OCI-LY7 (cell line): ENCODE measurements around the gene ZNF763. TPM values are rescaled to one million over a fixed set of nuclear protein-coding genes. Genes with fewer than 3 reads are reported as not detected.
A peak's percentile ranks its signal among the peaks of the same experiment; 100 is the strongest.

Experiments used
- BruUV-seq: library from RNA; stranded (reverse); fragments of 400-500 nt; replicated peaks from 2 replicates; lab custom pipeline; 2021; lab: Mats Ljungman, UMichigan
- CTCF ChIA-PET: fragments of 300-600 bp; sonication (Branson Sonifier 250); formaldehyde crosslinking; loops from one replicate; lab custom pipeline; 2022; ENCODE audit warnings: antibody characterized with exemption; ENCODE audit not compliant: unreplicated experiment; lab: Charles Lee
- POLR2A ChIA-PET: fragments of 300-600 bp; sonication (Branson Sonifier 250); formaldehyde crosslinking; loops from one replicate; lab custom pipeline; 2022; ENCODE audit warnings: antibody characterized with exemption; lab: Charles Lee
- DNase-seq: peaks from one replicate; pipeline ENCODE4 v3.0.0-alpha.2; 2015; ENCODE audit warnings: low spot score
- H2AFZ ChIP-seq: fragments of 200-600 bp; sonication (generic), shearing (Covaris generic); 2 replicates; pipeline ENCODE4 v1.6.1; 2014; ENCODE audit warnings: mild to moderate bottlenecking, antibody characterized with exemption, low read length, moderate library complexity
- H3K27ac ChIP-seq: fragments of 200-600 bp; sonication (generic); 2 replicates; pipeline ENCODE4 v1.5.1; 2014; ENCODE audit warnings: mixed run types, low read depth, mild to moderate bottlenecking, moderate library complexity, low read length, inconsistent platforms; ENCODE audit not compliant: poor library complexity, severe bottlenecking
- H3K36me3 ChIP-seq: fragments of 200-600 bp; sonication (generic); 2 replicates; pipeline ENCODE4 v1.6.1; 2014; ENCODE audit warnings: mild to moderate bottlenecking, antibody characterized with exemption, low read length, moderate library complexity, mixed read lengths; ENCODE audit not compliant: insufficient read depth
- H3K4me1 ChIP-seq: fragments of 200-600 bp; sonication (generic); 2 replicates; pipeline ENCODE4 v1.5.1; 2014; ENCODE audit warnings: mild to moderate bottlenecking, low read length; ENCODE audit not compliant: insufficient read depth, poor library complexity, severe bottlenecking
- H3K4me2 ChIP-seq: fragments of 200-600 bp; sonication (generic); 2 replicates; pipeline ENCODE4 v1.6.1; 2014; ENCODE audit warnings: mild to moderate bottlenecking, low read length
- H3K4me3 ChIP-seq: fragments of 200-600 bp; sonication (generic); 2 replicates; pipeline ENCODE4 v1.5.1; 2014; ENCODE audit warnings: mild to moderate bottlenecking, low read depth, low read length; ENCODE audit not compliant: poor library complexity, severe bottlenecking
- H3K79me2 ChIP-seq: fragments of 200-600 bp; sonication (generic); 2 replicates; pipeline ENCODE4 v1.6.1; 2016; ENCODE audit warnings: low read depth, mild to moderate bottlenecking, low read length, moderate library complexity, mixed read lengths; ENCODE audit not compliant: insufficient read depth
- H3K9me2 ChIP-seq: fragments of 200-600 bp; sonication (generic); 2 replicates; pipeline ENCODE4 v1.6.1; 2016; ENCODE audit warnings: mild to moderate bottlenecking, low read length, mixed read lengths; ENCODE audit not compliant: insufficient read depth
- H3K9me3 ChIP-seq: fragments of 200-600 bp; sonication (generic); 2 replicates; pipeline ENCODE4 v1.6.1; 2014; ENCODE audit warnings: mild to moderate bottlenecking, mixed run types, low read length, mixed read lengths
- H4K20me1 ChIP-seq: fragments of 200-600 bp; sonication (generic); 2 replicates; pipeline ENCODE4 v1.6.1; 2014; ENCODE audit warnings: mild to moderate bottlenecking, antibody characterized with exemption, low read length, moderate library complexity, mixed read lengths; ENCODE audit not compliant: insufficient read depth
- EZH2phosphoT487 ChIP-seq: fragments of 200-600 bp; sonication (generic); IDR thresholded peaks from 2 replicates; pipeline ENCODE4 v1.6.1; 2018; ENCODE audit warnings: low read depth, borderline replicate concordance, mild to moderate bottlenecking, mixed run types, antibody characterized with exemption, low read length, moderate library complexity, mixed read lengths
- intact Hi-C: fragments of 100-400 bp; cut with micrococcal nuclease; formaldehyde crosslinking; loops from one replicate; pipeline ENCODE4 v1.10.0; 2022; ENCODE audit not compliant: unreplicated experiment
- total RNA-seq, 2 experiments: library from RNA; depleted of rRNA in 1 of 2; stranded (reverse); fragments of >200 nt in 1 of 2; shearing (Covaris generic) in 1 of 2; gene quantifications; 2 replicates each; pipeline ENCODE4 v1.2.3, GENCODE V29; 2014 to 2022
- TF ChIP-seq, protein P1 (sequence below): fragments of 200-600 bp; sonication (generic); conservative IDR thresholded peaks from 2 replicates; pipeline ENCODE4 v1.5.1; 2014; ENCODE audit warnings: mild to moderate bottlenecking, antibody characterized with exemption, low read length, moderate library complexity, mixed read lengths

Gene ZNF763
- total RNA-seq, 2 experiments from 2014 or later: 2.7 to 6.2 TPM

GRCh38 chr19:11982526-11982925, 17.7 kb downstream of the ZNF763 start:
- H3K4me1 ChIP-seq: peaks cover 50% of the 10 kb centered on the region
- peak overlapping the region; percentile 89 for H3K27ac ChIP-seq
- DNase-seq: no peak
- H3K9me3 ChIP-seq: peaks cover 56% of the 10 kb centered on the region
- H4K20me1 ChIP-seq: no peaks in the 10 kb centered on the region
- POLR2A ChIA-PET: interaction anchor here (0.6 kb wide), 1 partner anchor 1677 kb away, joined by 6 read pairs; no protein-coding TSS in a partner anchor
- BruUV-seq: no TSS peak
- CTCF ChIA-PET: no interaction called here
- peaks cover 42% of the 10 kb centered on the region for H3K36me3 ChIP-seq
- intact Hi-C loops: no loop called here
- H3K4me2 ChIP-seq: peak overlapping the region; percentile 66; the same call in 1 of the 2 replicates
- no peak overlapping the region for H3K4me3 ChIP-seq
- peaks cover under 1% of the 10 kb centered on the region; the same call in 1 of the 2 replicates for H3K79me2 ChIP-seq
- H3K9me2 ChIP-seq: no peaks in the 10 kb centered on the region
- TF ChIP-seq, protein P1, sequence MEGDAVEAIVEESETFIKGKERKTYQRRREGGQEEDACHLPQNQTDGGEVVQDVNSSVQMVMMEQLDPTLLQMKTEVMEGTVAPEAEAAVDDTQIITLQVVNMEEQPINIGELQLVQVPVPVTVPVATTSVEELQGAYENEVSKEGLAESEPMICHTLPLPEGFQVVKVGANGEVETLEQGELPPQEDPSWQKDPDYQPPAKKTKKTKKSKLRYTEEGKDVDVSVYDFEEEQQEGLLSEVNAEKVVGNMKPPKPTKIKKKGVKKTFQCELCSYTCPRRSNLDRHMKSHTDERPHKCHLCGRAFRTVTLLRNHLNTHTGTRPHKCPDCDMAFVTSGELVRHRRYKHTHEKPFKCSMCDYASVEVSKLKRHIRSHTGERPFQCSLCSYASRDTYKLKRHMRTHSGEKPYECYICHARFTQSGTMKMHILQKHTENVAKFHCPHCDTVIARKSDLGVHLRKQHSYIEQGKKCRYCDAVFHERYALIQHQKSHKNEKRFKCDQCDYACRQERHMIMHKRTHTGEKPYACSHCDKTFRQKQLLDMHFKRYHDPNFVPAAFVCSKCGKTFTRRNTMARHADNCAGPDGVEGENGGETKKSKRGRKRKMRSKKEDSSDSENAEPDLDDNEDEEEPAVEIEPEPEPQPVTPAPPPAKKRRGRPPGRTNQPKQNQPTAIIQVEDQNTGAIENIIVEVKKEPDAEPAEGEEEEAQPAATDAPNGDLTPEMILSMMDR: no peak
- TF ChIP-seq EZH2phosphoT487: no peak
- no peak overlapping the region for H2AFZ ChIP-seq

DNA sequence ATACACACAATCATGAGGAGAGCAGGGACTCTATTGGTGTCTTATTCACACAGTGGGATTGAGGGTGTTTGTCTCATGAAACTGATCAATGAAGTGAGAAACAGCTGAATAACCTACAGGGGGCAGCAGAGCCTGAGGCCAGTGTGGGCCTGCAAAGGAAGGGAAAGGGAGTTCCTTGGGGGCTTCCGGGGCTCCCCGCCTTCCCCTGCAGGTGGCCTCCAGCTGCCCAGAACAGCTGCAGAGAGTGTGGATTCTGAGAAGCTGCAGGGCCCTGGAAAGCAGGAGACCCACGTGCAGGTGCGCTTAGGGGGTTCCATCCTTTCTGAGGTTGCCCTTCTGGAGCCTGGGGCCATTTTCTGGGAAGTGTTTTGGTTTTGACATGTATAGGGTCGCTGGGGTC, 20.1 kb downstream of the ZNF763 start:
- Histone ChIP-seq H4K20me1 (peaks cover 5% of the 10 kb centered on the region; the same call in 1 of the 2 replicates), H3K4me3 (peak overlapping the region; percentile 10), H3K9me3 (peaks cover 32% of the 10 kb centered on the region), H3K79me2 (peaks cover 21% of the 10 kb centered on the region), H3K27ac (peak overlapping the region; percentile 53), H3K4me1 (peaks cover 54% of the 10 kb centered on the region), H3K9me2 (no peaks in the 10 kb centered on the region), H3K4me2 (peak overlapping the region; percentile 55), H3K36me3 (peaks cover 25% of the 10 kb centered on the region), H2AFZ (no peak overlapping the region)
- no TSS peak for BruUV-seq
- ChIA-PET POLR2A (interaction anchor here (0.6 to 0.7 kb wide), 2 partner anchors 61 to 147 kb away, joined by 3 read pairs; no protein-coding TSS in a partner anchor), CTCF (interaction anchor here (0.6 to 0.7 kb wide), 2 partner anchors 18 to 20 kb away, joined by 4 to 7 read pairs; partner anchors contain the start of gene ZNF763)
- DNase-seq: peak; percentile 88
- TF ChIP-seq, protein P1: peak; percentile 92
- TF ChIP-seq EZH2phosphoT487: no peak
- intact Hi-C loops: loop anchor here (5.0 kb wide), 1 partner anchor 172 kb away; the partner anchor contains the start of gene ZNF625

DNA sequence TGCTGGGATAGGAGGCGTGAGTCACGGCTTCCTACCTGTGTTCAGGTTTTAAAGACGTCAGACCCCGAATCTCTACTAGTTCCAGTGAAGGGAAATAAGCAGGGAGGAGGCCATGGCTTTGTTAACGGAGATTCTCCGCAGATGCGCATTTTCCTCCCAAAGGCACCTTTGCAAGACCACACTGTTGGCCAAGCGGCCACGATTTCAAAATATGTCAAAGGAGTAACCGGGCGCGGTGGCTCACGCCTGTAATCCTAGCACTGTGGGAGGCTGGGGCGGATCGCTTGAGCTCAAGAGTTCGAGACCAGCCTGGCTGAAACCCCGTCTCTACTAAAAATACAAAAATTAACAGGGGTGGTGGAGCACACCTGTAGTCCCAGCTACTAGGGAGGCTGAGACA, 21.9 kb downstream of the ZNF763 start:
- Histone ChIP-seq H3K36me3 (peaks cover 20% of the 10 kb centered on the region), H4K20me1 (peaks cover 5% of the 10 kb centered on the region; the same call in 1 of the 2 replicates), H3K4me2 (no peak overlapping the region), H3K4me1 (peaks cover 48% of the 10 kb centered on the region), H3K79me2 (peaks cover 39% of the 10 kb centered on the region), H3K4me3 (no peak overlapping the region), H2AFZ (no peak overlapping the region; the same call in 1 of the 2 replicates), H3K9me2 (no peaks in the 10 kb centered on the region), H3K9me3 (peaks cover 19% of the 10 kb centered on the region), H3K27ac (no peak overlapping the region)
- TF ChIP-seq, protein P1: no peak
- no peak for TF ChIP-seq EZH2phosphoT487
- POLR2A ChIA-PET: interaction anchor here (0.7 to 1.4 kb wide), 3 partner anchors 9 to 113 kb away, joined by 3 to 7 read pairs (median 4); partner anchors contain the start of gene ZNF700
- BruUV-seq: no TSS peak
- intact Hi-C loops: loop anchor here (5.0 kb wide), 1 partner anchor 171 kb away; the partner anchor contains the start of gene ZNF625
- no peak for DNase-seq
- CTCF ChIA-PET: interaction anchor here (0.6 to 2.2 kb wide), 2 partner anchors 43 to 63 kb away, joined by 4 to 8 read pairs; no protein-coding TSS in a partner anchor
